Neural cell (in vitro differentiated cells): Measurements from ENCODE around the gene NR2F1-AS1. TPM values are rescaled to one million over a fixed set of nuclear protein-coding genes. Genes with fewer than 3 reads are reported as not detected.

Experiments
- H2AFZ ChIP-seq: fragments of 200-600, 300-800 bp; sonication (generic), shearing (Covaris generic); 2 replicates; pipeline ENCODE4 v1.6.0; 2014; ENCODE audit warnings: low read depth, mild to moderate bottlenecking, antibody characterized with exemption, low read length, moderate library complexity
- H3F3A ChIP-seq: fragments of 200-600 bp; shearing (Covaris generic); 2 replicates; pipeline ENCODE4 v1.6.1; 2016; ENCODE audit warnings: mild to moderate bottlenecking, moderate library complexity, mixed read lengths, antibody characterized with exemption, low read length; ENCODE audit not compliant: insufficient read depth, poor library complexity, severe bottlenecking
- H3K27ac ChIP-seq: fragments of 200-600, 300-800 bp; sonication (generic), shearing (Covaris generic); 2 replicates; pipeline ENCODE4 v1.5.1; 2014; ENCODE audit warnings: mild to moderate bottlenecking, low read length, moderate library complexity
- H3K27me3 ChIP-seq: fragments of 300-800, 200-600 bp; sonication (generic), shearing (Covaris generic); 2 replicates; pipeline ENCODE4 v1.6.0; 2014; ENCODE audit warnings: mild to moderate bottlenecking, low read depth, low read length, moderate library complexity; ENCODE audit not compliant: insufficient read depth
- H3K36me3 ChIP-seq: fragments of 300-800, 200-600 bp; sonication (generic), shearing (Covaris generic); 2 replicates; pipeline ENCODE4 v1.5.1; 2014; ENCODE audit warnings: mild to moderate bottlenecking, antibody characterized with exemption, low read length, moderate library complexity; ENCODE audit not compliant: insufficient read depth
- H3K4me2 ChIP-seq: fragments of 300-800, 200-600 bp; sonication (generic), shearing (Covaris generic); 2 replicates; pipeline ENCODE4 v1.6.0; 2014; ENCODE audit warnings: mild to moderate bottlenecking, low read length
- H3K4me3 ChIP-seq: fragments of 300-800, 200-600 bp; sonication (generic), shearing (Covaris generic); 2 replicates; pipeline ENCODE4 v1.5.1; 2014; ENCODE audit warnings: mild to moderate bottlenecking, low read length, moderate library complexity
- H3K79me2 ChIP-seq: fragments of 200-600 bp; shearing (Covaris generic); replicated peaks from 2 replicates; pipeline ENCODE4 v1.6.0; 2014; ENCODE audit warnings: mild to moderate bottlenecking, low read length, moderate library complexity; ENCODE audit not compliant: insufficient read depth
- H3K9ac ChIP-seq: fragments of 300-800, 200-600 bp; sonication (generic), shearing (Covaris generic); 2 replicates; pipeline ENCODE4 v1.6.1; 2016; ENCODE audit warnings: mild to moderate bottlenecking, low read length, mixed read lengths
- H3K9me2 ChIP-seq: fragments of 200-600 bp; shearing (Covaris generic); 2 replicates; pipeline ENCODE4 v1.6.1; 2016; ENCODE audit warnings: mild to moderate bottlenecking, low read length, mixed read lengths; ENCODE audit not compliant: insufficient read depth
- H3K9me3 ChIP-seq: fragments of 200-600, 300-800 bp; sonication (generic), shearing (Covaris generic); 2 replicates; pipeline ENCODE4 v1.6.1; 2016; ENCODE audit warnings: mild to moderate bottlenecking, mixed run types, low read length, moderate library complexity, mixed read lengths
- H4K20me1 ChIP-seq: fragments of 200-600 bp; shearing (Covaris generic); 2 replicates; pipeline ENCODE4 v1.6.1; 2016; ENCODE audit warnings: mild to moderate bottlenecking, mixed run types; ENCODE audit not compliant: insufficient read depth
- CTCF ChIP-seq: fragments of 450-650 bp; IDR thresholded peaks from 2 replicates; pipeline ENCODE4 v1.5.1; 2014; ENCODE audit warnings: antibody characterized with exemption, mild to moderate bottlenecking, moderate library complexity; ENCODE audit not compliant: poor library complexity, severe bottlenecking
- EP300 ChIP-seq: fragments of 450-650 bp; conservative IDR thresholded peaks from 2 replicates; pipeline ENCODE4 v1.6.1; 2014; ENCODE audit warnings: antibody characterized with exemption, mild to moderate bottlenecking, moderate library complexity; ENCODE audit not compliant: poor library complexity, severe bottlenecking
- EZH2 ChIP-seq: fragments of 200-600, 300-800 bp; shearing (Covaris generic), sonication (generic); IDR thresholded peaks from 2 replicates; pipeline ENCODE4 v1.6.1; 2014; ENCODE audit warnings: antibody characterized with exemption, low read length, borderline replicate concordance, mild to moderate bottlenecking; ENCODE audit not compliant: insufficient read depth, poor library complexity, severe bottlenecking
- MXI1 ChIP-seq: fragments of 450-650 bp; conservative IDR thresholded peaks from 2 replicates; pipeline ENCODE4 v1.6.1; 2014; ENCODE audit warnings: antibody characterized with exemption, mild to moderate bottlenecking; ENCODE audit not compliant: poor library complexity, severe bottlenecking
- POLR2AphosphoS5 ChIP-seq: IDR thresholded peaks from 2 replicates; pipeline ENCODE4 v1.6.1; 2012
- RAD21 ChIP-seq: fragments of 450-650 bp; conservative IDR thresholded peaks from 2 replicates; pipeline ENCODE4 v1.6.1; 2014; ENCODE audit warnings: antibody characterized with exemption, mild to moderate bottlenecking, moderate library complexity
- REST ChIP-seq: IDR thresholded peaks from 2 replicates; pipeline ENCODE4 v1.6.1; 2012; ENCODE audit warnings: borderline replicate concordance
- SMC3 ChIP-seq: fragments of 450-650 bp; conservative IDR thresholded peaks from 2 replicates; pipeline ENCODE4 v1.6.1; 2014; ENCODE audit warnings: antibody characterized with exemption, mild to moderate bottlenecking, moderate library complexity; ENCODE audit not compliant: poor library complexity
- TAF1 ChIP-seq: IDR thresholded peaks from 2 replicates; pipeline ENCODE4 v1.6.1; 2012; ENCODE audit warnings: low read depth
- polyA plus RNA-seq: library from polyadenylated mRNA; depleted of rRNA; stranded (reverse); fragments of >200 nt; gene quantifications from 2 replicates; pipeline ENCODE4 v1.2.3, GENCODE V29; 2014

The NR2F1-AS1 gene
- polyA plus RNA-seq, 1 donor from 2014 or later, result 0.24 TPM

GRCh38 chr5:93596676-93597490, 15.9 kb upstream of the NR2F1-AS1 start:
- no peak overlapping the region for H3K4me3 ChIP-seq
- H4K20me1 ChIP-seq, result no peaks in the 10 kb centered on the region

GRCh38 chr5:93596310-93596675, 15.3 kb upstream of the NR2F1-AS1 start:
- H3K36me3 ChIP-seq, result no peaks in the 10 kb centered on the region
- no peak overlapping the region for H3K9ac ChIP-seq
- H3K4me2 ChIP-seq, result no peak overlapping the region
- no peaks in the 10 kb centered on the region for H3K79me2 ChIP-seq
- H3K9me3 ChIP-seq, result peaks cover 18% of the 10 kb centered on the region
- no peaks in the 10 kb centered on the region for H3K9me2 ChIP-seq
- no peaks in the 10 kb centered on the region for H4K20me1 ChIP-seq
- peaks cover 98% of the 10 kb centered on the region for H3K27me3 ChIP-seq
- no peaks in the 10 kb centered on the region for H3F3A ChIP-seq
- H3K27ac ChIP-seq, result no peak overlapping the region
- H2AFZ ChIP-seq, result no peak overlapping the region
- no peak overlapping the region for H3K4me3 ChIP-seq
- TF ChIP-seq EZH2, result no peak
- TF ChIP-seq EP300, result no peak
- no peak for TF ChIP-seq MXI1
- TF ChIP-seq SMC3, result no peak
- TF ChIP-seq CTCF, result no peak
- no peak for TF ChIP-seq POLR2AphosphoS5
- TF ChIP-seq TAF1, result no peak
- no peak for TF ChIP-seq RAD21

More at GRCh38 chr5:93596676-93597490, 15.9 kb upstream of the NR2F1-AS1 start:
- TF ChIP-seq EP300 (no peak), RAD21 (no peak), EZH2 (no peak), TAF1 (no peak), CTCF (no peak), MXI1 (no peak), SMC3 (no peak), POLR2AphosphoS5 (no peak), REST (no peak)
- H3K9ac ChIP-seq, result no peak overlapping the region
- H3K27me3 ChIP-seq, result peaks cover 98% of the 10 kb centered on the region
- H3K79me2 ChIP-seq, result no peaks in the 10 kb centered on the region
- H3K36me3 ChIP-seq, result no peaks in the 10 kb centered on the region
- no peak overlapping the region for H2AFZ ChIP-seq
- peaks cover 18% of the 10 kb centered on the region for H3K9me3 ChIP-seq
- no peaks in the 10 kb centered on the region for H3K9me2 ChIP-seq
- no peak overlapping the region for H3K27ac ChIP-seq
- H3K4me2 ChIP-seq, result no peak overlapping the region
- no peaks in the 10 kb centered on the region for H3F3A ChIP-seq
